SJSA1 (cell line): ENCODE results near the gene EFL1. TPM values are rescaled to one million over a fixed set of nuclear protein-coding genes. Genes with fewer than 3 reads are reported as not detected.

Source experiments
- DNase-seq, 2 experiments: peaks; one replicate each; pipeline ENCODE4 v3.0.0-alpha.2; 2015 to 2020; ENCODE audit warnings: low spot score in 2 of 2, low read depth in 1 of 2
- H3K27ac ChIP-seq: fragments of 250-450 bp; sonication (Bioruptor Pico); 2 replicates; pipeline ENCODE4 v1.5.1; 2020; ENCODE audit warnings: mild to moderate bottlenecking, moderate library complexity
- H3K27me3 ChIP-seq: fragments of 250-450 bp; sonication (Bioruptor Pico); replicated peaks from 2 replicates; pipeline ENCODE4 v1.5.1; 2020; ENCODE audit warnings: mild to moderate bottlenecking, moderate library complexity
- H3K36me3 ChIP-seq: fragments of 250-450 bp; sonication (Bioruptor Pico); 2 replicates; pipeline ENCODE4 v1.5.1; 2020; ENCODE audit warnings: mild to moderate bottlenecking
- H3K4me1 ChIP-seq: fragments of 250-450 bp; sonication (Bioruptor Pico); replicated peaks from 2 replicates; pipeline ENCODE4 v1.6.1; 2021; ENCODE audit warnings: mild to moderate bottlenecking
- H3K4me3 ChIP-seq: fragments of 250-450 bp; sonication (Bioruptor Pico); 2 replicates; pipeline ENCODE4 v1.5.1; 2020; ENCODE audit warnings: mild to moderate bottlenecking
- H3K9me3 ChIP-seq: fragments of 250-450 bp; sonication (Bioruptor Pico); replicated peaks from 2 replicates; pipeline ENCODE4 v1.5.1; 2020; ENCODE audit warnings: mild to moderate bottlenecking
- total RNA-seq: library from RNA; depleted of rRNA; stranded (reverse); fragments of >200 nt; shearing (Covaris generic); gene quantifications from 2 replicates; pipeline ENCODE4 v1.2.3, GENCODE V29; 2014; rRNA removed

Gene EFL1
- total RNA-seq, 1 experiment from 2014 or later, result 15.1 TPM

DNA sequence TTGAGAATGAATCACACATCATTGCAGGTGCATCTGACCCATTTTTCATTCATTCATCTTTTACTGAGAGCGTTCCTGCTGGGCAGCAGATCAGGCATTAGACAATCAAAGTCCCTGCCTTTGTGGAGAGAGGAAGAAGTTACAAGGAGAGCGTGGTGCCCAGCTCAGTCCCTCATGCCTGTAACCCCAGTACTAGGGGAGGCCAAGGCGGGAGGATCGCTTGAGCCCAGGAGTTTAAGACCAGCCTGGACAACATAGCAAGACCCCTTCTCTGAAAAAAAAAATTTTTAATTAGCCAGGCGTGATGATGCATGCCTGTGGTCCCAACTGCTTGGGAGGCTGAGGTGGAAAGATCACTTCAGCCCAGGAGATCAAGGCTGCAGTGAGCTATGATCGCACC is 181.8 kb downstream of the EFL1 start:
- no peak for DNase-seq
- H3K27ac ChIP-seq, result no peak overlapping the region
- H3K4me3 ChIP-seq, result no peak overlapping the region
- H3K36me3 ChIP-seq, result no peaks in the 10 kb centered on the region
- H3K4me1 ChIP-seq, result peaks cover 43% of the 10 kb centered on the region
- H3K27me3 ChIP-seq, result no peaks in the 10 kb centered on the region
- H3K9me3 ChIP-seq, result no peaks in the 10 kb centered on the region

Other genes with a start within 250 kb of the EFL1 start
- 18.4 and 20.4 TPM in 2 replicates for gene MEX3B, start 216.7 kb downstream of the EFL1 start, total RNA-seq
- gene SAXO2, start 84 bp upstream of the EFL1 start, total RNA-seq, result 0.66 and 4.0 TPM in 2 replicates
- gene GOLGA6L10, start 86.7 kb upstream of the EFL1 start, total RNA-seq, result 0.19 and 0.34 TPM in 2 replicates
- gene GOLGA6L9, start 167.1 kb upstream of the EFL1 start, total RNA-seq, result 1.1 and 1.6 TPM in 2 replicates